ENCODE data around the gene LRRC8E. TPM values are rescaled to one million over a fixed set of nuclear protein-coding genes. Genes with fewer than 3 reads are reported as not detected.
A peak's percentile ranks its signal among the peaks of the same experiment; 100 is the strongest.

Gene LRRC8E
- total RNA-seq, 1 experiment from 2014 or later: 20.1 TPM

DNA sequence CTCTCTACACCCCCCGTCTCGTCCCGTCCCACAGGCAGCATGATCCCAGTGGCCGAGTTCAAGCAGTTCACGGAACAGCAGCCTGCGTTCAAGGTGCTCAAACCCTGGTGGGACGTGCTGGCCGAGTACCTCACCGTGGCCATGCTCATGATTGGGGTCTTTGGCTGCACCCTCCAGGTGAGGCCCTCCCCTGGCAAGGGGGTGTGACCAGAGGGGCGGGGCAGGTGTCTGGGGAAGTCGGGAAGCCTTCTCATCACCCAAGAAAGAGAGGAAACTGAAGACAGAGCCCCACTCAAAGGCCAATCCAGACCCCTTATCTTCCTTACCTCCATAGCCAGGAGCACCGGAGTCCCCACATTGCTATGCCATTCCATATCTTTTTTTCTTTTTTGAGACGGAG, 7.3 kb downstream of the LRRC8E start:
- no peak for DNase-seq
- peaks cover 28% of the 10 kb centered on the region for H3K36me3 ChIP-seq

DNA sequence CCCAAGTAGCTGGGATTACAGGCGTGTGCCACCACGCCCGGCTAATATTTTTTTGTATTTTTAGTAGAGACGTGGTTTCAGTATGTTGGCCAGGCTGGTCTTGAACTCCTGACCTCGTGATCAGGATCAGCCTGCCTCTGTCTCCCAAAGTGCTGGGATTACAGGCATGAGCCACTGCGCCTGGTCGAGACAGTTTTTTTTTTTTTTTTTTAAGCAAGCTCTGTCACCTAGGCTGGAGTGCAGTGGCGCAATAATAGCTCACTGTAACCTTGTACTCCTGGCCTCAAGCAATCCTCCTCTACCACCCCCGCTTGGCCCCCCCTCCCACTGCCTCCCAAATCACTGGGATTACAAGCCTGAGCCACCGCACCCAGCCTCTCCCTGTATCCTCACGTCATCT, 9.0 kb downstream of the LRRC8E start:
- no peak overlapping the region for H3K4me3 ChIP-seq
- peaks cover 38% of the 10 kb centered on the region for H3K36me3 ChIP-seq
- H3K9me3 ChIP-seq: no peaks in the 10 kb centered on the region
- no peaks in the 10 kb centered on the region for H3K27me3 ChIP-seq
- no peak for DNase-seq

More for the DNA sequence above, 7.3 kb downstream of the LRRC8E start:
- Histone ChIP-seq H3K9me3 (no peaks in the 10 kb centered on the region), H3K4me3 (no peak overlapping the region), H3K27me3 (no peaks in the 10 kb centered on the region)

DNA sequence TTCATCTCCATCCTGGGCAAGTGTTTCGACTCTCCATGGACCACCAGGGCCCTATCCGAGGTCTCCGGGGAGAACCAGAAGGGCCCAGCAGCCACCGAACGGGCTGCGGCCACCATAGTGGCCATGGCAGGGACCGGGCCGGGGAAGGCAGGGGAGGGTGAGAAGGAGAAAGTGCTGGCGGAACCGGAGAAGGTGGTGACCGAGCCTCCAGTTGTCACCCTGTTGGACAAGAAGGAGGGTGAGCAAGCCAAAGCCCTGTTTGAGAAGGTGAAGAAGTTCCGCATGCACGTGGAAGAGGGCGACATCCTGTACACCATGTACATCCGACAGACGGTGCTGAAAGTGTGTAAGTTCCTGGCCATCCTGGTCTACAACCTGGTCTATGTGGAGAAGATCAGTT, 10.7 kb downstream of the LRRC8E start:
- no peaks in the 10 kb centered on the region for H3K9me3 ChIP-seq
- H3K36me3 ChIP-seq: peaks cover 43% of the 10 kb centered on the region
- DNase-seq: no peak

DNA sequence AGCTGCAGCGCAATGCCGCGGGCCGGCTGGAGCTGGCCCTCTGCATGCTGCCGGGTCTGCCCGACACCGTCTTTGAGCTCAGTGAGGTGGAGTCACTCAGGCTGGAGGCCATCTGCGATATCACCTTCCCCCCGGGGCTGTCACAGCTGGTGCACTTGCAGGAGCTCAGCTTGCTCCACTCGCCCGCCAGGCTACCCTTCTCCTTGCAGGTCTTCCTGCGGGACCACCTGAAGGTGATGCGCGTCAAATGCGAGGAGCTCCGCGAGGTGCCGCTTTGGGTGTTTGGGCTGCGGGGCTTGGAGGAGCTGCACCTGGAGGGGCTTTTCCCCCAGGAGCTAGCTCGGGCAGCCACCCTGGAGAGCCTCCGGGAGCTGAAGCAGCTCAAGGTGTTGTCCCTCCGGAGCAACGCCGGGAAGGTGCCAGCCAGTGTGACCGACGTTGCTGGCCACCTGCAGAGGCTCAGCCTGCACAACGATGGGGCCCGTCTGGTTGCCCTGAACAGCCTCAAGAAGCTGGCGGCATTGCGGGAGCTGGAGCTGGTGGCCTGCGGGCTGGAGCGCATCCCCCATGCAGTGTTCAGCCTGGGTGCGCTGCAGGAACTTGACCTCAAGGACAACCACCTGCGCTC, 11.6 kb downstream of the LRRC8E start:
- no peaks in the 10 kb centered on the region for H3K9me3 ChIP-seq
- no peak for DNase-seq
- peaks cover 48% of the 10 kb centered on the region for H3K36me3 ChIP-seq
- no peak overlapping the region for H3K4me3 ChIP-seq
- no peaks in the 10 kb centered on the region for H3K27me3 ChIP-seq

More for the DNA sequence above, 10.7 kb downstream of the LRRC8E start:
- no peaks in the 10 kb centered on the region for H3K27me3 ChIP-seq
- H3K4me3 ChIP-seq: no peak overlapping the region

DNA sequence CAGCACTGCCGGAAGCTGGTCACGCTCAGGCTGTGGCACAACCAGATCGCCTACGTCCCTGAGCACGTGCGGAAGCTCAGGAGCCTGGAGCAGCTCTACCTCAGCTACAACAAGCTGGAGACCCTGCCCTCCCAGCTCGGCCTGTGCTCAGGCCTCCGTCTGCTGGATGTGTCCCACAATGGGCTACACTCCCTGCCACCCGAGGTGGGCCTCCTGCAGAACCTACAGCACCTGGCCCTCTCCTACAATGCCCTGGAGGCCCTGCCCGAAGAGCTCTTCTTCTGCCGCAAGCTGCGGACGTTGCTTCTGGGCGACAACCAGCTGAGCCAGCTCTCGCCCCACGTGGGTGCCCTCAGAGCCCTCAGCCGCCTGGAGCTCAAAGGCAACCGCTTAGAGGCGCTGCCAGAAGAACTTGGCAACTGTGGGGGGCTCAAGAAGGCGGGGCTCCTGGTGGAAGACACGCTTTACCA, 12.1 kb downstream of the LRRC8E start:
- no peaks in the 10 kb centered on the region for H3K9me3 ChIP-seq
- no peak overlapping the region for H3K4me3 ChIP-seq
- DNase-seq: no peak
- H3K36me3 ChIP-seq: peaks cover 54% of the 10 kb centered on the region
- H3K27me3 ChIP-seq: no peaks in the 10 kb centered on the region

DNA sequence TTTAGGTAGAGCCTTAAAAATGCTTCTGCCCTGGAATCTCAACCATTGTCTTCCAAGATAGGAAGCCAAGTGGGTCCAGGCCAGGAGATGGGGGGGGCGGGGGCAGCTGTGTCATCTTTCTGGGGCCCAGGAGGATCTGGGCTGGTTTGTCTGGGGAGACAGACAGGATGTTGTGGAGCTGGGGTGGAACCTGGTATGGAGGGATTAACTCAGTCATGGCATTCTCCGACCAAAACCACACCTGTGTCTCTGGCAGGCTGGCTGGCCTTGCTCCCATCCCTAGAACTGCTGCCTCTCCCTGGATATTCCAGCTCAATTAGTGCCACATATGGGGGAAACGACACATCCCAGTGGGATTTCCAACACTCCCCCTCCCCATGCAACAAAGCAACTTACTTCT, 12.6 kb downstream of the LRRC8E start:
- no peak overlapping the region for H3K4me3 ChIP-seq
- H3K36me3 ChIP-seq: peaks cover 54% of the 10 kb centered on the region
- DNase-seq: no peak
- H3K9me3 ChIP-seq: no peaks in the 10 kb centered on the region
- no peaks in the 10 kb centered on the region for H3K27me3 ChIP-seq

DNA sequence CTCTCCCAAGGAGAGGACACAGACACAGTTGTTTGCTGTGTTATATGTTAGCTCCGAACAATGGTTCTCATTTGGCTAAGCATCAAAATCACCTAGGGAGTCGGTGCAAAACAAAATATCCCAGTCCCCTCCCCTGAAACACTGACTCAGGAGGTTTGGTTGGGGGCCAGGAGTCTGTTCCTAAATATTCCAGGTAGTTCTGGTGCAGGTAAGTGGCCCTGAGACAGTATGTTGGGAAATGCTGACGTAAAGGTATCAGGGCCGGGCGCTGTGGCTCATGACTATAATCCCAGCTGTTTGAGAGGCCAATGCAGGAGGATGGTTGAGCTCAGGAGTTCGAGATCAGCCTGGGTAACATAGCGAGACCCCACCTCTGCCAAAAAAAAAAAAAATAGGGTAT, 13.0 kb downstream of the LRRC8E start:
- no peaks in the 10 kb centered on the region for H3K9me3 ChIP-seq
- H3K27me3 ChIP-seq: no peaks in the 10 kb centered on the region
- peaks cover 58% of the 10 kb centered on the region for H3K36me3 ChIP-seq
- no peak for DNase-seq
- H3K4me3 ChIP-seq: no peak overlapping the region

DNA sequence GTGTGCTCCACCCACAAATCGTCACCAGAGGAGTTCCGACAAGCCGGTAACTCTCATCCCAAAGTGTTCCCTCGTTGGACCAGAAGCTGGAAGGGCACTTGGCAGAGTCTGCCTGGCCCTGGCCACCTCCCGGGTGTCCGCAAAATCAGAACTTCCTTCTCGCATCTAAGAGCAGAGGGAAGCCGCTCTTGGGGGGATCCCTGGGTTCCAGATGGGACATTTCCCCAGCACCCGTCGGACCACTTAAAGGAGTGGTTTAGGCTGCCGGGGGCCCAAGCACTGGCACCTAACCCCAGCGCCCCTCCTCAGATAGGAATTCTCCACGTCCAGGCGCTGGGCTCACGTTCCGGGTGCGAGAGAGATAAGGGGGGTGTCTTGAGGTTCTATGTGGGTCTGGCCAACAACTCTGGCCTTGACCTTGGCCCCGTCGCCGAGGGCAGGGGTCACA, 14.5 kb downstream of the LRRC8E start:
- peaks cover 69% of the 10 kb centered on the region for H3K36me3 ChIP-seq
- no peak for DNase-seq
- peak overlapping the region; percentile 83 for H3K4me3 ChIP-seq
- H3K9me3 ChIP-seq: no peaks in the 10 kb centered on the region
- no peaks in the 10 kb centered on the region for H3K27me3 ChIP-seq

DNA sequence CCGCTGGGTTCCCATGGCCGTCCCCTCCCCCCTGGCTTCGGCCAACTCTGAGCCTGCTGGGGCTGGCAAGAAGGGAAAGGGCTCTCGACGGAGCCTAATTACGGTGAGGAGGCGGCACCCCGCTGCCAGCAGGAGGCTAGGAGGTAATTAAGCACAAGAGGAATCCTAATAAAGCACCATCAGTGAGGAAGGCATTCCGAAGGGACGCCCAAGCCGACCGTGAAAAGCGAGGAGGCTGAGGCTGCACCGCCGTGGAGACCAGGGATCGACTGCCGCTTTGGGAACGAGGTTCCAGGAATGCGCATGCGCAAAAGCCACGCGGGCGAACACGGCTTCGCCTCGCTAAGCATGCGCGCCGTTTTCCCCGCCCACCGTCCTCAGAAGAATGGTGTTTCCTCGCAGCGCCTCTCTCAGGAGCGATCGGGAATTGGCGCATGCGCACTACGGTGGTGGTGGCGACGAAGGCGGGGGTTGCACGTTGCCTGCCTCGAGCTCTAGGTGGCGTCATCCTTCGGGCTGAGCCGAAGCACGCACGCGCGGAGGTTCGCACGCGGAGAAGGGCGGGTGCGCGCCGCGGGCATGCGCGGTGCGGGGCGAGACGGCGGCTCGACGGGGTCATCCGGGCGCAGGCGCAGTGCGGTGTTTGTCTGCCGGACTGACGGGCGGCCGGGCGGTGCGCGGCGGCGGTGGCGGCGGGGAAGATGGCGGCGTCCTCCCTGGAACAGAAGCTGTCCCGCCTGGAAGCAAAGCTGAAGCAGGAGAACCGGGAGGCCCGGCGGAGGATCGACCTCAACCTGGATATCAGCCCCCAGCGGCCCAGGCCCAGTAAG, 15.1 kb downstream of the LRRC8E start, which contains the start of gene MAP2K7:
MAP2K7 (plus strand) TSS at position 634 of the 830 bp plus-strand sequence; CDS start at position 702, 68 bp downstream.
- no peaks in the 10 kb centered on the region for H3K9me3 ChIP-seq
- peak; percentile 100 for DNase-seq
- H3K27me3 ChIP-seq: no peaks in the 10 kb centered on the region
- peaks cover 70% of the 10 kb centered on the region for H3K36me3 ChIP-seq
- H3K4me3 ChIP-seq: peak within 1 kb of the TSS; percentile 99

DNA sequence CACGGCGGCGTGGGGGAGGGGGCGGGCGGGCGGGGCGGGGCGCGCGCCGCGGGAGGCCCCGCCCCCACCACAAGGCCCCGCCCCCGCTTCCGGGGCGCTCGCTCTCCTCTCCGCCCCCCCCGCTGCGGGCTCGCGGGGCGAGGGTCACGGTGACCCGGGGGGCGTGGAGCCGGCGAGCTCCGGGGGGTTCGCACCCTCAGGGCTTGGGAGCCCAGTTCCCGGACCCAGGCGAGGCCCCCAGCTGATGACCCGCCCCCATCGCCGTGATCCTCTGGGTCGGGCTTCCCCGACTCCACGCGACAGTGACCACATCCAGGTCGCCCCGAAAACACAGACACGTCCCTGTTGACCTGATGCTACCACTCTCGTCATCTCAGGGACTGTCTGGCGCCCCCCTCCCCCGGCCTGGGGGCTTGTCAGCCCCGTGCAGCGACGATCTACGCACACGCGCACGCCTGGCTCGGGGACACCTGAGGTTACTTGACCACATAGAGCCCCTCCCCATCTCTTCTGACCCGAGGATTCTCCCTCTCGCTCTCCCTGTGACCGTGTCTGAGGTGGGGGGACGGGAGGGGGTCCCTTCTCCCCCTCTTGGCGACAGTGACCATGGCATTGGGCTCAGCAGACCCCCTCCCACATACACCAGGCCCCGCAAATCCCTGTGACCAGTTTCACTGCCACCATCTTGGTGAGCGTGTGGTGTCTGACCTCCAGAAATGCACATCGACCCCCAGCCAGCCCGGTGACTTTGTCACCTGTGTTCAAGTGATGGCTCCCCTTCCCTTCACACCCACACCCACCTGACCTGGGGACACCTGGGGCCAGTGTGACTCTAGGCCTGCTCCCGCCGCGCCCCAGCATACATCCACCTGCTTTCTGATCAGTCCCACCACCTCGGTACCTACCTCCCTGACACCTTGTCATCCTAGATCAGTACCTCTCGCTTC, 16.0 kb downstream of the LRRC8E start:
- no peaks in the 10 kb centered on the region for H3K27me3 ChIP-seq
- H3K36me3 ChIP-seq: peaks cover 68% of the 10 kb centered on the region
- DNase-seq: peak; percentile 47
- peak overlapping the region; percentile 99 for H3K4me3 ChIP-seq
- no peaks in the 10 kb centered on the region for H3K9me3 ChIP-seq

DNA sequence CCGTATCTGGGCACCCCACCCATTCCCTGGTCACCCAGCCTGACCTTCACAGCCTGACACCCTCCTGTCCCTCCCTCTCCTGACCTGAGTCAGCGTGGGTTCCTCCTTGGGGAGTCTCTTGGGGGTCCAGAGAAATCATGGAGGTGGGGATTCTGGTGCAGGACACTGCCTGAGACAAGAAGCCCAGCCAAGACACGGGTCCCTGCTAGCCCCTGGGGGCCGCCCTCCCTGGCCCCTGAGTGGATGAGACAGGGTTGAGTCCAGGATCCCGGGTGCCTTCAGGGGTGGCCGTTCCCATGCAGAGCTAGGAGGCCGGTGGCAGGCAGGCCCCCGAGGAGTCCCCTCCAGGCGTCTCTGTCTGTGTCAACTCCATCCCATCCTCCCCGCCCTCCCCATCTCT, 17.0 kb downstream of the LRRC8E start:
- H3K9me3 ChIP-seq: no peaks in the 10 kb centered on the region
- H3K4me3 ChIP-seq: peak overlapping the region; percentile 99
- H3K36me3 ChIP-seq: peaks cover 68% of the 10 kb centered on the region
- DNase-seq: no peak
- no peaks in the 10 kb centered on the region for H3K27me3 ChIP-seq

DNA sequence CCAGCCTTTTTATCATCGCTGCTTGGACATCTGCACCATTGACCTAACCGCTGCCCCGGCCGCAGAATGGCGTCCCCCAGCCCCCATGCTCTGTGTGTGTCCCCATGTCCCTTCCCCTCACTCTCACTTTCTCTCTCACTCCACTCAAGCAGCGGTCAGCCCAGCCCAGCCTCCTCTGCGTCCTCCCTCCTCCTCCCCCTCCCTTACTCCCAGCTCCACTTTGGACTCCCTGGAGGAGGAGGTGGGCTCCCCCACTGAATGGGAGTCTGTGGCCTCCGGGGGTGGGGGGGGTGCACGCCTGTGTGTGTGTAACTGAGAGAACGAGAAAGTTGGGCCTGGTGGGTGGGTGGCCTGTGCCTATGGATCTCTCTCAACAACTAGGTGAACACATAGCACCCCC, 17.5 kb downstream of the LRRC8E start:
- no peaks in the 10 kb centered on the region for H3K9me3 ChIP-seq
- no peaks in the 10 kb centered on the region for H3K27me3 ChIP-seq
- peaks cover 74% of the 10 kb centered on the region for H3K36me3 ChIP-seq
- no peak overlapping the region for H3K4me3 ChIP-seq
- no peak for DNase-seq

DNA sequence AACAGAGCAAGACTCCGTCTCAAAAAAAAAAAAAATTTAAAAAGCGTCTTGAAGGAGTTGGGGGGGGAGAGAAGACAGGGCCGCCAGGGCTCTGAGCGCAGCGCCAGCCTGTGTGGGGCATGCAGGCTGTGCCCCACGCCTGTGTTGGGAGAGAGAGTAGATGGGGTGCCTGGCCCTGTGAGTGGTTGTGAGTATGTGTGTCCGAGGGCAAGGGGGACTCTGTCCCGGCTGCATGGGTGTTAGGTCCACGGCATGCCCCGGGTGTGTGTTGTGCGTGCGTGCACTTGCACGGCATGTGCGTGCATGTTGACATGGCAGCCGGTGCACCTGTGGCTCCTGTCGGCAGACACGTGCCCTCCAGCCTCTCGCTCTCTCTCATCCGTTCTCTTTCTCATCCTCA, 18.8 kb downstream of the LRRC8E start:
- DNase-seq: no peak
- Histone ChIP-seq H3K27me3 (no peaks in the 10 kb centered on the region), H3K9me3 (no peaks in the 10 kb centered on the region), H3K36me3 (peaks cover 77% of the 10 kb centered on the region), H3K4me3 (no peak overlapping the region)

DNA sequence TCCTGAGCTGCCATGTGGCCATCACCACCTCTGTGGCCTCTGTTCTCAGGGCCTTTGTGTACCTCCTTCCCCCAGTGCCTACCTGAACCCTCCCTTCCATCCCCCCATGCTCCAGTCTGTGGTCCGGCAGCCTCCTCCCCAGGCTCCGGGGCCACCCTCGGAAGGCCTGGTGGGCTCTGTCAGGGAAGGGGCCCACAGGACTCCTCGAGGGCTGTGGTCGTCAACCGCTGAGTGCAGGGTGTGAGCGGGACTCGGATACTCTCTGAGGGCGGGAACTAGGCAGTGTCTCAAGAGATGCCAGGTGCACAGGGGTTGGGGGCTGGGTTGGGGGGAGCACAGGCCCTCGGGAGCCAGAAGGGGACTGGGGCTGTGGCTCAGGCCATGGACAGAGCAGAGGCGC, 19.2 kb downstream of the LRRC8E start:
- no peak for DNase-seq
- Histone ChIP-seq H3K9me3 (no peaks in the 10 kb centered on the region), H3K4me3 (no peak overlapping the region), H3K27me3 (no peaks in the 10 kb centered on the region), H3K36me3 (peaks cover 76% of the 10 kb centered on the region)

DNA sequence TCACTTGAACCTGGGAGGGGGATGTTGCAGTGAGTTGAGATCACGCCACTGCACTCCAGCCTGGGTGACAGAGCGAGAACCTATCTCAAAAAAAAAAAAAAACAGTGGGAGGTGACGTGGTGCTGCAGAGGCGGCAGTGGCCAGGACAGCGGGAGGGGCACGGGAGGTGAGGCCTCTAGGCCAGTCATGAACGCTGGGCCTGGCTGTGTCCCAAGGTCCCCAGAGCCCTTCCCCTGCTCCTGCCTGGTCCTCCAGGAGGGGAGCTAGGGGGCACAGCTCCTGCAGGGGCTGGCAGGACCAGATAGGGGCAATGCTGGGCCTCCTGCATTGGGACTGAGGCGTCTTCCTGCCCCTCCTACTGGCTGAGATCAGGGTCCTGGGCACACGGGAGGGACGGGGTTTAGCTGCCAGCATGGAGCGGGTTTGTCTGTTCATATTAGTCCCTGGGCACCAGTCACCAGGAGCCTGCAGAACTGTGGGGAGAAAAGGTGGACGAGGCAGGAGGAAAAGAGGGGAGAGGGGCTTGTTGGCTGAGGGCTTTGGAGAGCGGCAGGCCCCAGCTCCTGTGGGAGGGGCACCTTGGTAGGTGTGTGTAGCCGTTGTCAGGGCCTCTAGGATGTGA, 19.9 kb downstream of the LRRC8E start:
- no peak overlapping the region for H3K4me3 ChIP-seq
- no peaks in the 10 kb centered on the region for H3K9me3 ChIP-seq
- no peaks in the 10 kb centered on the region for H3K27me3 ChIP-seq
- no peak for DNase-seq
- H3K36me3 ChIP-seq: peaks cover 77% of the 10 kb centered on the region

DNA sequence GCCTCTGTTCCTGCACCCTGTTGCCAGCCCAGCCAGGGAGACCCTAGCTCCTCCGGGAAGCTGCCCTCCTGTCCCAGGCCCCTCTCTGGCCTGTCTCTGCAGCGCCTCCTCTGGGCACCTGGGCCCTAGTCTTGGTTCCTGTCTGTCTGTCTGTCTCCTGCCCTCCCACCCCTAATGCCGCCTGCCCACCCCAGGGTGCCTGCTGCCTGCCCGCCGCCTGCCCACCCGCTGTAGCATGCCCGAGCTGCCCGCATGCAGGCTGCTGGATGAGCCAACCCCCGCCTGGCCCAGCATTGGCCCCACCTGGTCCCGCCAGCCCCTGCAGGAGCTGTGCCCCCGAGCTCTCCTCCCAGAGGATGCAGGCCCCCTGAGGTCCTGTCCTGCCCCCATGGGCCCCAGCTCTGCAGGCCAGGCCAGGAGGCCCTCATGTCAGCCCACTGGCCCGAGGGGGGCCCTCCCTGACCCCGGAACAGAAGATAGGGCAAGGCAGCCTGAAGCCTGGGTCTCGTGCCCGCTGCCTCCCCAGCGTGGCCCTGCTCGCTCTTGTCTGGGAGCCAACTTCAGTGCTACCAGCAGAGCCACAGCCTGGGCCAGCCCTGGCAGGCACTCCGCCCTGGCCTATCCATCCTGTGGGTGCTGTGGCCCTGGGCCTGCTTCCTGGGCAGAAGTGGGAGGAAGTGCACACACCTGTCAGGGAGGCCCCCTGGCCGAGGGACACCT, 20.6 kb downstream of the LRRC8E start:
- H3K27me3 ChIP-seq: no peaks in the 10 kb centered on the region
- H3K9me3 ChIP-seq: no peaks in the 10 kb centered on the region
- no peak for DNase-seq
- H3K4me3 ChIP-seq: no peak overlapping the region
- peaks cover 77% of the 10 kb centered on the region for H3K36me3 ChIP-seq
